Right atrium auricular region (tissue), 2 donors: ENCODE results near the gene CBLB. TPM values are rescaled to one million over a fixed set of nuclear protein-coding genes. Genes with fewer than 3 reads are reported as not detected.

Experiments used
- DNase-seq: peaks from one replicate; pipeline ENCODE4 v3.0.0-alpha.2; 2019; ENCODE audit warnings: low spot score
- H3K27ac ChIP-seq, 2 donors: fragments of 200-600 bp; sonication (generic); 1 replicate in 1 of 2; 2 replicates in 1 of 2; pipeline ENCODE4 v1.5.1; 2016 to 2019
- H3K27me3 ChIP-seq, 2 donors: fragments of 200-600 bp; sonication (generic); one replicate each; pipeline versions ENCODE4 v1.5.1 to v1.6.0; 2017 to 2019
- H3K36me3 ChIP-seq: fragments of 200-600 bp; sonication (generic); one replicate; pipeline ENCODE4 v1.5.1; 2016
- H3K4me1 ChIP-seq, 2 donors: fragments of 200-600 bp; sonication (generic); one replicate each; pipeline versions ENCODE4 v1.5.1 to v1.6.0; 2017 to 2019
- H3K4me3 ChIP-seq, 2 donors: fragments of 200-600 bp; sonication (generic); 1 replicate in 1 of 2; 2 replicates in 1 of 2; pipeline ENCODE4 v1.5.1; 2017 to 2019; ENCODE audit warnings: mild to moderate bottlenecking in 1 of 2, moderate library complexity in 1 of 2
- H3K9me3 ChIP-seq, 2 donors: fragments of 200-600 bp; sonication (generic); one replicate each; pipeline ENCODE4 v1.5.1; 2019
- total RNA-seq, 2 donors: library from RNA; depleted of rRNA; stranded (reverse); fragments of >200 nt; gene quantifications; one replicate each; pipeline ENCODE4 v1.1.0, GENCODE V29; 2016
- TF ChIP-seq, protein P1 (sequence below), 2 donors: fragments of 200-600 bp; sonication (generic); IDR thresholded peaks; one replicate each; pipeline ENCODE4 v1.5.1; 2019; ENCODE audit warnings: antibody characterized with exemption in 2 of 2

The CBLB gene
- total RNA-seq, 2 donors from 2014 or later = 24.6 to 27.3 TPM

DNA sequence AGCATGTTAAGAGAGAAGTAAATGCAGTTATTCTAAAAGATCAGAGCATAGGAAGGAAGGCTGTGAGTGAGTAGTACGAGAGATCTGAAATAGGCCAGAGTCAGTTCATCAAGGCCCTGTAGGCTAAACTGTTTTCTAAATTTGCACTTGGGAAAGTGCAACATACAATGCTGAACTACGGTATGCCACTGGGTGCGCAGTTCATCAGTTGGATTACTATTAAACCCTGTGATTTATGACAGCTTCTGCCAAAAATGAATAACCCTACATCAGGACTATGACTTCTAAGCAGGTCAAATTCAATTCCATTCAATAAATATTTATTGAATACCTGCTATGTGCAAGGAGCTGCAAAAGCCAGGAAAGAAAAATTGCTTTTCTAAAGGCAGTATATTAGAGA, 10.8 kb downstream of the CBLB start:
- Histone ChIP-seq H3K27ac (no peak overlapping the region), H3K36me3 (peaks cover 31% of the 10 kb centered on the region), H3K4me3 (no peak overlapping the region), H3K4me1 (peaks cover 0 to 41% of the 10 kb centered on the region in 2 donors), H3K9me3 (no peaks in the 10 kb centered on the region), H3K27me3 (no peaks in the 10 kb centered on the region)
- TF ChIP-seq, protein P1, sequence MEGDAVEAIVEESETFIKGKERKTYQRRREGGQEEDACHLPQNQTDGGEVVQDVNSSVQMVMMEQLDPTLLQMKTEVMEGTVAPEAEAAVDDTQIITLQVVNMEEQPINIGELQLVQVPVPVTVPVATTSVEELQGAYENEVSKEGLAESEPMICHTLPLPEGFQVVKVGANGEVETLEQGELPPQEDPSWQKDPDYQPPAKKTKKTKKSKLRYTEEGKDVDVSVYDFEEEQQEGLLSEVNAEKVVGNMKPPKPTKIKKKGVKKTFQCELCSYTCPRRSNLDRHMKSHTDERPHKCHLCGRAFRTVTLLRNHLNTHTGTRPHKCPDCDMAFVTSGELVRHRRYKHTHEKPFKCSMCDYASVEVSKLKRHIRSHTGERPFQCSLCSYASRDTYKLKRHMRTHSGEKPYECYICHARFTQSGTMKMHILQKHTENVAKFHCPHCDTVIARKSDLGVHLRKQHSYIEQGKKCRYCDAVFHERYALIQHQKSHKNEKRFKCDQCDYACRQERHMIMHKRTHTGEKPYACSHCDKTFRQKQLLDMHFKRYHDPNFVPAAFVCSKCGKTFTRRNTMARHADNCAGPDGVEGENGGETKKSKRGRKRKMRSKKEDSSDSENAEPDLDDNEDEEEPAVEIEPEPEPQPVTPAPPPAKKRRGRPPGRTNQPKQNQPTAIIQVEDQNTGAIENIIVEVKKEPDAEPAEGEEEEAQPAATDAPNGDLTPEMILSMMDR (IDR thresholded peaks at IDR 0.05) = no peak
- no peak for DNase-seq

DNA sequence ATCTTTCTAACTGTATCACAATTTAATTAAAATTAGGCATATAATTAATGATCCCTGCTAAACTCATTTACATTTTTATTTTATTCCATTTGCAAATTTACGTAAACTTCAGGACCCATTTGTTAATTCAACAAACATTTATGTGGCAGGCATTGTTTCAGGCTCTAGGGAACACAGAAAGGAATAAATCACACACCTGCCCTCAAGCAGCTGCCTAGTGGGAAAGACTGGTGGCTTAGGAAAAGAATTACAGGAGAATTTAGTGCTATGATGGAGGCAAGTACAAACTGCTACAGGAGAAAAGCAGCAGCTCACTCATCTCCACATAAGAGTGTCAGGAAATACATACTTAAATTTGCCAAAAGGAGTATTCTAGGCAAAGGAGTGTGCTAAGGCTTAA, 11.2 kb downstream of the CBLB start:
- TF ChIP-seq, protein P1 (IDR thresholded peaks at IDR 0.05) = no peak
- Histone ChIP-seq H3K36me3 (peaks cover 35% of the 10 kb centered on the region), H3K4me3 (no peak overlapping the region), H3K27me3 (no peaks in the 10 kb centered on the region), H3K27ac (no peak overlapping the region), H3K4me1 (peaks cover 0 to 38% of the 10 kb centered on the region in 2 donors), H3K9me3 (no peaks in the 10 kb centered on the region)
- DNase-seq = no peak

DNA sequence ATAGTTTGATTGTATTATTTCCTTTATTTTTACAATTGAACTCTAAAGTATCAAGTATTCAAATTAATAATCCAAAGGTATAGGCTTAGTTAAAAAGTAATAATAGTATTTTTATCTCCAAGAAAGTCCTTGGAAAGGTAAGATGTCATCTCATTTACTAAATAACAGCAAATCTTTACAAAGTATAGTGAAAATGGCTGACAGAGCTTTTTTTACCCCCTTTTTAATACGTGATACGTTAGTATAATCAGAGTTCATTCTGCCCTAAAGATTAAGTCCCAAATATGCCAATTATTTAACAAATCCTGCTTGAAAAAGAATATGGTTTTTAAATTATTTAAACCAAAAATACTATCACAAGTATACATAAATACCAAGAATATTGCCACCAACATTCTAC, 12.2 kb downstream of the CBLB start:
- Histone ChIP-seq H3K9me3 (no peaks in the 10 kb centered on the region), H3K4me3 (no peak overlapping the region), H3K4me1 (peaks cover 0 to 28% of the 10 kb centered on the region in 2 donors), H3K36me3 (peaks cover 42% of the 10 kb centered on the region), H3K27ac (no peak overlapping the region), H3K27me3 (no peaks in the 10 kb centered on the region)
- no peak for DNase-seq
- TF ChIP-seq, protein P1 (IDR thresholded peaks at IDR 0.05) = no peak

DNA sequence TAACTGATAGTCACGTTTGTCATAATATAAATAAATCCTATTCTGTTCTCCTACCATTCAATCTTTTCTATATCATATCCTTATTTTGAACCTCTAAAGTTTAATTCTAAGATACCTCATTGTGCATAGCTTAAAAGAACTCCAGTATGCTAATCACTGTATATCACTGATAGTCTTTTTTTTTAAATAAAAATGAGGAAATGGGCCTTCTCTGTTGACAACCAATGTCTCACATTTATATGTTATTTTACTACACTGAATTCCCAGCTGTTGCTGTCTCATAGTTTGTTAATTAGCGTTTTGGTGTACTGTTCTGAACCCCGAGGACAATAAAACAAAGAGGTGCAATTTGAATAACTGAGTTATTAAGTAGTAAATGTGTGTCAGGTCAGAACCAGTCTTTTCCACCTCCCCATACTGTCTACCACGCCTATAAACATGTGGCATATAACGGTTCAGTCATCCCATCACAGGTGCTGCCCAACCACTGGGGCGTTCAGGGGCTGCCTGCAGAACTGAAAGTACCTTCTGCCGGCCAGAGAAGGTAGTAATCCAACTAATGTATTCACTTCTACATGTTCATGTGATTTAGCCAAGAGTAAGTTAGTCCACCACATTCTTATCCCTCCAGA, 14.9 kb downstream of the CBLB start:
- DNase-seq = no peak
- peaks cover 43% of the 10 kb centered on the region for H3K36me3 ChIP-seq
- no peak overlapping the region for H3K4me3 ChIP-seq
- H3K27me3 ChIP-seq = no peaks in the 10 kb centered on the region
- H3K9me3 ChIP-seq = no peaks in the 10 kb centered on the region
- TF ChIP-seq, protein P1 (IDR thresholded peaks at IDR 0.05) = no peak
- peaks cover 0 to 15% of the 10 kb centered on the region in 2 donors for H3K4me1 ChIP-seq
- no peak overlapping the region for H3K27ac ChIP-seq

DNA sequence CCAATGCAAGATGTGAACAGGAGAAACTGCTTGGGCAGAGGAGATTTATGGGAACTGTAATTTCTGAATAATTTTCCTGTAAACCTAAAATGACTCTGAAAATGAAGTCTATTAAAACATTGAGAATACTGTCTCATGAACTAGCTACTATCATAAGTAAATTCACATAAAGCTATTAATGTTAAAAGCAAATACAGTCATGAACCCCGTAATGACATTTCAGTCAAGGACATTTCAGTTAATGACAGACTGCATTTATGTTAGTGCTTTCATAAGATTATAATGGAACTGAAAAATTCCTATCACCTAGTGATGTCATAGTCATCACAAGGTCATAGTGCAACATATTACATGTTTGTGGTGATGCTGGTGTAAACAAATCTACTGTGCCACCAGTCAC, 17.2 kb downstream of the CBLB start:
- Histone ChIP-seq H3K4me3 (no peak overlapping the region), H3K27me3 (no peaks in the 10 kb centered on the region), H3K27ac (no peak overlapping the region), H3K4me1 (peaks cover 0 to 20% of the 10 kb centered on the region in 2 donors), H3K9me3 (no peaks in the 10 kb centered on the region), H3K36me3 (peaks cover 33% of the 10 kb centered on the region)
- TF ChIP-seq, protein P1 (IDR thresholded peaks at IDR 0.05) = no peak
- DNase-seq = no peak

DNA sequence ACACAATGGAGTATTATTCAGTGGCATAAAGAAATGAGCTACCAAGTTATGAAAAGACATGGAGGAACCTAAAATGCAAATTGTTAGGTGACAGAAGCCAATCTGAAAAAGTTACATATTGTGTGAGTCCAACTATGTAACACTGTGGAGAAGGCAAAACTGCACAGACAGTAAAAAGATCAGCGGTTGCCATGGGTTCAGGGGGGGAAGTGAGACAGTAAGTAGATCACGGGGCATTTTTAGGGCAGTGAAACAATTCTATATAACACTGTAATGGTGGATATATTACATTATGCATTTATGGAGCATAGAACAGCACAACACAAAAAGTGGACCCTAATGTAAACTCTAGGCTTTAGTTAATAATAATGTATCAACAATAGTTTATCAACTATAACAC, 17.6 kb downstream of the CBLB start:
- peaks cover 0 to 23% of the 10 kb centered on the region in 2 donors for H3K4me1 ChIP-seq
- H3K27me3 ChIP-seq = no peaks in the 10 kb centered on the region
- no peak overlapping the region for H3K27ac ChIP-seq
- TF ChIP-seq, protein P1 (IDR thresholded peaks at IDR 0.05) = no peak
- H3K4me3 ChIP-seq = no peak overlapping the region
- no peak for DNase-seq
- peaks cover 33% of the 10 kb centered on the region for H3K36me3 ChIP-seq
- no peaks in the 10 kb centered on the region for H3K9me3 ChIP-seq
